Suprapubic skin (tissue), 4 donors: ENCODE data around the gene BMP2K.

Source experiments
- EP300 ChIP-seq: sonication (generic); formaldehyde crosslinking; IDR thresholded peaks from one replicate; pipeline ENCODE4 v1.6.1; 2017; ENCODE audit warnings: antibody characterized with exemption
- POLR2A ChIP-seq, 2 donors: fragments of 450-650 bp; IDR thresholded peaks; one replicate each; pipeline ENCODE4 v1.6.1; 2017; ENCODE audit warnings: antibody characterized with exemption in 2 of 2, mild to moderate bottlenecking in 2 of 2, moderate library complexity in 2 of 2
- POLR2AphosphoS5 ChIP-seq, 3 donors: sonication (generic); formaldehyde crosslinking; IDR thresholded peaks; one replicate each; pipeline ENCODE4 v1.6.1; 2017; ENCODE audit warnings: antibody characterized with exemption in 3 of 3
- TF ChIP-seq, protein P1 (sequence below), 2 donors: fragments of 200-600 bp in 1 of 2; fragments of 450-650 bp in 1 of 2; sonication (generic) in 1 of 2; IDR thresholded peaks; one replicate each; pipeline ENCODE4 v1.5.1; 2016 to 2019; ENCODE audit warnings: antibody characterized with exemption in 2 of 2, mild to moderate bottlenecking in 1 of 2, moderate library complexity in 1 of 2

- TF ChIP-seq, protein P1, sequence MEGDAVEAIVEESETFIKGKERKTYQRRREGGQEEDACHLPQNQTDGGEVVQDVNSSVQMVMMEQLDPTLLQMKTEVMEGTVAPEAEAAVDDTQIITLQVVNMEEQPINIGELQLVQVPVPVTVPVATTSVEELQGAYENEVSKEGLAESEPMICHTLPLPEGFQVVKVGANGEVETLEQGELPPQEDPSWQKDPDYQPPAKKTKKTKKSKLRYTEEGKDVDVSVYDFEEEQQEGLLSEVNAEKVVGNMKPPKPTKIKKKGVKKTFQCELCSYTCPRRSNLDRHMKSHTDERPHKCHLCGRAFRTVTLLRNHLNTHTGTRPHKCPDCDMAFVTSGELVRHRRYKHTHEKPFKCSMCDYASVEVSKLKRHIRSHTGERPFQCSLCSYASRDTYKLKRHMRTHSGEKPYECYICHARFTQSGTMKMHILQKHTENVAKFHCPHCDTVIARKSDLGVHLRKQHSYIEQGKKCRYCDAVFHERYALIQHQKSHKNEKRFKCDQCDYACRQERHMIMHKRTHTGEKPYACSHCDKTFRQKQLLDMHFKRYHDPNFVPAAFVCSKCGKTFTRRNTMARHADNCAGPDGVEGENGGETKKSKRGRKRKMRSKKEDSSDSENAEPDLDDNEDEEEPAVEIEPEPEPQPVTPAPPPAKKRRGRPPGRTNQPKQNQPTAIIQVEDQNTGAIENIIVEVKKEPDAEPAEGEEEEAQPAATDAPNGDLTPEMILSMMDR (IDR thresholded peaks at IDR 0.05), result no peak
- no peak for TF ChIP-seq POLR2A (IDR thresholded peaks at IDR 0.05)
- TF ChIP-seq POLR2AphosphoS5 (IDR thresholded peaks at IDR 0.05), result no peak
- TF ChIP-seq EP300, result no peak
Measured at GRCh38 chr4:78735697-78736096, 40.5 kb upstream of the BMP2K start.
